Muscle layer of colon (tissue), 2 donors: ENCODE measurements around the gene OVCA2.

ENCODE experiments used
- H3K27ac ChIP-seq: one replicate; pipeline ENCODE4 v1.7.0; 2013; ENCODE audit warnings: low read depth, mild to moderate bottlenecking, low read length, moderate library complexity
- H3K27me3 ChIP-seq, 2 donors: one replicate each; pipeline ENCODE4 v1.7.0; 2013; ENCODE audit warnings: low read length in 2 of 2, mild to moderate bottlenecking in 2 of 2; ENCODE audit not compliant: insufficient read depth in 2 of 2, control insufficient read depth in 1 of 2
- H3K36me3 ChIP-seq: one replicate; pipeline ENCODE4 v1.7.0; 2013; ENCODE audit warnings: mild to moderate bottlenecking, low read length; ENCODE audit not compliant: insufficient read depth
- H3K4me1 ChIP-seq: one replicate; pipeline ENCODE4 v1.7.0; 2013; ENCODE audit warnings: mild to moderate bottlenecking, low read length; ENCODE audit not compliant: insufficient read depth
- H3K4me3 ChIP-seq, 2 donors: one replicate each; pipeline ENCODE4 v1.7.0; 2013; ENCODE audit warnings: low read length in 2 of 2, low read depth in 1 of 2, mild to moderate bottlenecking in 1 of 2, moderate library complexity in 1 of 2
- H3K9ac ChIP-seq: one replicate; pipeline ENCODE4 v1.7.0; 2013; ENCODE audit warnings: low read length
- H3K9me3 ChIP-seq: one replicate; pipeline ENCODE4 v1.7.0; 2013; ENCODE audit warnings: mild to moderate bottlenecking, low read length
- donor health status: abdominal sarcoma.
- donor health status: Adenocarcinoma of cecum.

OVCA2 gene

GRCh38 chr17:2040219-2040827 is 1.5 kb upstream of the OVCA2 start:
- H3K36me3 ChIP-seq = peaks cover 55% of the 10 kb centered on the region
- H3K9me3 ChIP-seq = no peaks in the 10 kb centered on the region
- peaks cover 23% of the 10 kb centered on the region for H3K4me1 ChIP-seq
- H3K4me3 ChIP-seq = no peak overlapping the region
- no peak overlapping the region for H3K9ac ChIP-seq
- no peaks in the 10 kb centered on the region for H3K27me3 ChIP-seq
- no peak overlapping the region for H3K27ac ChIP-seq

DNA sequence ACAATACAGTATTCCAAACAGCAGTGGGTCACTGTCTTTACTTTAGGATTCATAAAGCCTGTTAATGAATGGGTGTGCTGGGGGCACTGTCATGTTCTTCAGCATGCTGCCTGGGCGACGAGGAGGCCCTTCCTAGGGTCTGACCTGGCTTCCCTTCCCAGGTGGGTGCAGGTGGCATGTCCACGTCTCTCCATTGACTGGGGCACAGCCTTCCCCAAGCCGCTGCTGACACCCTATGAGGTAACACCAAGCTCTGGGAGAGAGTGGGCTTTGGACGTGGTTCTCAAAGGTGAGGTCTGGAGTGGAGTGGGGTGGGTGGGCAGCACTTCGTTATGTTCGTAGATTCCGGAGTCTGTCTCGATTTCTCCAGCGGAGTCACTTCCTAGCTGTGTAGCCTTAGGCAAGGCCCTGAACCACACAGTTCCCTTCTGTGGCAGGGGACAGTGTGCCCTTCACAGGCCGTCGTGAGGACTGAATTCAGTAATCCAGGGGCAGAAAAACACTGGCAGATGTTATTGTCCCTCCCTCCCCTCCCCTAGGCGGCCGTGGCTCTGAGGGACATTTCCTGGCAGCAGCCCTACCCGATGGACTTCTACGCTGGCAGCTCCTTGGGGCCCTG is 771 bp upstream of the OVCA2 start:
- Histone ChIP-seq H3K9ac (no peak overlapping the region), H3K4me3 (peak overlapping the region; percentile 79), H3K36me3 (peaks cover 49% of the 10 kb centered on the region), H3K4me1 (peaks cover 23% of the 10 kb centered on the region), H3K27me3 (no peaks in the 10 kb centered on the region), H3K9me3 (no peaks in the 10 kb centered on the region), H3K27ac (peak overlapping the region; percentile 96)

- peaks cover 35% of the 10 kb centered on the region for H3K36me3 ChIP-seq
- peak overlapping the region; percentile 96 for H3K27ac ChIP-seq
- no peaks in the 10 kb centered on the region for H3K9me3 ChIP-seq
- peaks cover 23% of the 10 kb centered on the region for H3K4me1 ChIP-seq
- peak overlapping the region; percentile 71 for H3K9ac ChIP-seq
- peak overlapping the region; percentile 79 for H3K4me3 ChIP-seq
- no peaks in the 10 kb centered on the region for H3K27me3 ChIP-seq
Measured at GRCh38 chr17:2042390-2042847, 597 bp downstream of the OVCA2 start.

DNA sequence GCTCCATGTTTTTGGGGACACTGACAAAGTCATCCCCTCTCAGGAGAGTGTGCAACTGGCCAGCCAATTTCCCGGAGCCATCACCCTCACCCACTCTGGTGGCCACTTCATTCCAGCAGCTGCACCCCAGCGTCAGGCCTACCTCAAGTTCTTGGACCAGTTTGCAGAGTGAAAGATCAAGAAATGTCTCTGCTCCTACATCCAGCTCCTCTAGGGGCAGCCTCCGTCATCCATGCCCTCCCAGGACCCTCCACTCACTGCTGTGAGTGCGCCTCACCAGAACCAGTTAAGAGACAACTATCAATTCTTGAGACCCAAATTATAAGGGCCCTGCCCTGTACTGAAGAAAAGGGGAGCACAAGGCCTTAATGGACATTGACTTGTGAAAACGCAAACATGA is 1.1 kb downstream of the OVCA2 start:
- H3K27ac ChIP-seq = no peak overlapping the region
- peaks cover 33% of the 10 kb centered on the region for H3K36me3 ChIP-seq
- peak overlapping the region in 1 of 2 donors; percentile 79 for H3K4me3 ChIP-seq

GRCh38 chr17:2043785-2044184 is 2.0 kb downstream of the OVCA2 start:
- peaks cover 33% of the 10 kb centered on the region for H3K36me3 ChIP-seq
- H3K27ac ChIP-seq = no peak overlapping the region
- peaks cover 0 to 2% of the 10 kb centered on the region in 2 donors for H3K27me3 ChIP-seq
- H3K9ac ChIP-seq = no peak overlapping the region
- H3K4me1 ChIP-seq = peaks cover 25% of the 10 kb centered on the region
- no peaks in the 10 kb centered on the region for H3K9me3 ChIP-seq
- peak overlapping the region in 1 of 2 donors; percentile 79 for H3K4me3 ChIP-seq

More for the DNA sequence above, 1.1 kb downstream of the OVCA2 start:
- no peaks in the 10 kb centered on the region for H3K9me3 ChIP-seq
- H3K4me1 ChIP-seq = peaks cover 23% of the 10 kb centered on the region
- H3K9ac ChIP-seq = peak overlapping the region; percentile 71
- H3K27me3 ChIP-seq = no peaks in the 10 kb centered on the region

DNA sequence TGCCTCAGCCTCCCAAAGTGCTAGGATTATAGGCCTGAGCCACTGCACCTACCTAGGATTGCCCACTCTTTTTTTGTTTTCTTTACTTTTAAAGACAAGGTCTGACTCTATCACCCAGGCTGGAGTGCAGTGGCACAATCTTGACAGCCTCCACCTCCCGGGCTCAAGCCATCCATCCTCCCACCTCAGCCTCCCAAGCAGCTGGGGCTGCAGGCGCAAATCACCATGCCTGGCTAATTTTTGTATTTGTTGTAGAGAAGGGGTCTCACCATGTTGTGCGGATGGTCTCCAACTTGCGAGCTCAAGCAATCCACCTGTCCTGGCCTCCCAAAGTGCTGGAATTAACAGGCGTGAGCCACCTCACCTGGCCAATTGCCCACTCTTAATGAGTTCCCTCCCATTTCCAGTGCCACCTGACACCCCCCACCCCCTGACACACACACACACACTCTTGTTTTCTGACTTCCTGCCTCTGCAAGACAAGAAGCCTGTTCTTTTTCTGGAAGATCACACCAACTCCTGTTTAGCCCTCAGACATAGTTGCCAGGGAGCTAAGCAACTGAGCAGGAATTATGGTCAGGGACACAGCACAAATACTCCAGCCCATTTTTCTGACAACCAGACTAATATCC is 2.6 kb downstream of the OVCA2 start:
- no peak overlapping the region for H3K27ac ChIP-seq

GRCh38 chr17:2047590-2047989 is 5.8 kb downstream of the OVCA2 start:
- H3K4me1 ChIP-seq = peaks cover 22% of the 10 kb centered on the region

More for the DNA sequence above, 2.6 kb downstream of the OVCA2 start:
- H3K9ac ChIP-seq = no peak overlapping the region
- H3K4me3 ChIP-seq = no peak overlapping the region
- peaks cover 31% of the 10 kb centered on the region for H3K4me1 ChIP-seq
- H3K9me3 ChIP-seq = no peaks in the 10 kb centered on the region
- peaks cover 33% of the 10 kb centered on the region for H3K36me3 ChIP-seq
- peaks cover 0 to 8% of the 10 kb centered on the region in 2 donors for H3K27me3 ChIP-seq

GRCh38 chr17:2048805-2049204 is 7.0 kb downstream of the OVCA2 start:
- Histone ChIP-seq H3K4me3 (peak overlapping the region in 1 of 2 donors; percentile 66), H3K4me1 (peaks cover 13% of the 10 kb centered on the region), H3K27ac (no peak overlapping the region), H3K27me3 (peaks cover 9 to 19% of the 10 kb centered on the region in 2 donors), H3K9ac (peak overlapping the region; percentile 44), H3K9me3 (no peaks in the 10 kb centered on the region), H3K36me3 (peaks cover 10% of the 10 kb centered on the region)

More at GRCh38 chr17:2047590-2047989, 5.8 kb downstream of the OVCA2 start:
- Histone ChIP-seq H3K4me3 (no peak overlapping the region), H3K27me3 (peaks cover 9 to 17% of the 10 kb centered on the region in 2 donors), H3K9ac (no peak overlapping the region), H3K9me3 (no peaks in the 10 kb centered on the region), H3K36me3 (peaks cover 22% of the 10 kb centered on the region), H3K27ac (no peak overlapping the region)

- no peak overlapping the region for H3K27ac ChIP-seq
Measured at GRCh38 chr17:2049333-2050299, 7.8 kb downstream of the OVCA2 start.

GRCh38 chr17:2050300-2051060 is 8.7 kb downstream of the OVCA2 start:
- Histone ChIP-seq H3K9me3 (no peaks in the 10 kb centered on the region), H3K4me3 (peak overlapping the region in 1 of 2 donors; percentile 32), H3K27ac (no peak overlapping the region), H3K9ac (no peak overlapping the region), H3K27me3 (peaks cover 16 to 33% of the 10 kb centered on the region in 2 donors), H3K36me3 (no peaks in the 10 kb centered on the region), H3K4me1 (peaks cover 20% of the 10 kb centered on the region)

More at GRCh38 chr17:2049333-2050299, 7.8 kb downstream of the OVCA2 start:
- peak overlapping the region; percentile 44 for H3K9ac ChIP-seq
- H3K4me1 ChIP-seq = peaks cover 19% of the 10 kb centered on the region
- H3K4me3 ChIP-seq = peak overlapping the region; percentile 66 to 80
- peaks cover 14 to 27% of the 10 kb centered on the region in 2 donors for H3K27me3 ChIP-seq
- no peaks in the 10 kb centered on the region for H3K9me3 ChIP-seq
- H3K36me3 ChIP-seq = peaks cover 2% of the 10 kb centered on the region
